Measurements from ENCODE around the gene KCNH2.

GRCh38 chr7:150958062-150958552, 20.0 kb downstream of the KCNH2 start:
- TF ChIP-seq ZNF645 (tag by site-specific recombination; IDR thresholded peaks at IDR 0.05): no peak
- TF ChIP-seq ZNF140 (tag by site-specific recombination; IDR thresholded peaks at IDR 0.05): no peak

All from HEK293 (cell line).